T-helper 1 cell (primary cell): ENCODE results near the gene COLEC12.

Experiments used
- DNase-seq, 5 donors: peaks; one replicate each; pipeline ENCODE4 v3.0.0-alpha.2; 2012 to 2020

The COLEC12 gene

GRCh38 chr18:434410-434809, 66.1 kb downstream of the COLEC12 start:
- no peak for DNase-seq

- DNase-seq = no peak
Measured at GRCh38 chr18:433960-434359, 66.5 kb downstream of the COLEC12 start.

DNA sequence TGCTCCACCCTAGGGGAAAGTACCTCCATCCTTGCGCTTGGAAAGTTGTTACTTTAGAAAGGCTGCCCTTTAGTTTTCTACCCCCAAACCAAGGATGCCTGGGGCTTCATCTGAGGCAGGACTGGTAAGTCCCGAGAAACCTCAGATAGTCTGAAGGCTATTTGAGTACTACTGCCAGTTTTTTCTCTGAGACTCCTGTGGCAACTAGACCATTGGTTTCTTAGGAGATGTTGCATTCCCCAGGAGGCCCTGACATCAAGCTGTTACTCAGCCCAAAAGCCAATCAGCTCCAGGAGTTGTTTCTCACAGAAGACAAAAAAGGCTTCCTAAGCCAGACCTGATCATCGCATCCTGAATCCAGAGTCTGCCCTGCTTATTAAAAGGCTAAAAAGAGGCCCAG, 67.2 kb downstream of the COLEC12 start:
- DNase-seq = no peak

GRCh38 chr18:432791-433190, 67.7 kb downstream of the COLEC12 start:
- no peak for DNase-seq

GRCh38 chr18:429030-429429, 71.5 kb downstream of the COLEC12 start:
- no peak for DNase-seq

DNA sequence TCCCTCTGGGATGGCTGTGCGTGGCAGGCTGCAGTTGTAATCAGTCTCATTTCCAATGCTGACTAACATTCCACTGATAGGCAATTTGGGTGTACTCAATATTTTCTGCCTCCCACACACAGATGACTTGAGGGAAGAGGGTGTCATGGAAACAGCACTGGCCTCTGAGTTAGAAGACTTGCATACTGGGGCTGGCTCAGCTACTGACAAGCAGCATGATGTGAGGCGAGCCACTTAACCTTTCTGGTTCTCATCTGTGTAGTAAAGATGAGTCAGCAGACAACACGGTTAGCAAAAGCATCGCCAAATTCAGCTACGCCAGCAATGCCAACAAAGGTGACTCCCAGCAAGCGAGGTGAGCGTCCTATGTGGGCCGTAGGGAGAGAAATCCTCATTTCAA, 73.5 kb downstream of the COLEC12 start:
- DNase-seq = no peak

GRCh38 chr18:425106-425745, 75.3 kb downstream of the COLEC12 start:
- no peak for DNase-seq

DNA sequence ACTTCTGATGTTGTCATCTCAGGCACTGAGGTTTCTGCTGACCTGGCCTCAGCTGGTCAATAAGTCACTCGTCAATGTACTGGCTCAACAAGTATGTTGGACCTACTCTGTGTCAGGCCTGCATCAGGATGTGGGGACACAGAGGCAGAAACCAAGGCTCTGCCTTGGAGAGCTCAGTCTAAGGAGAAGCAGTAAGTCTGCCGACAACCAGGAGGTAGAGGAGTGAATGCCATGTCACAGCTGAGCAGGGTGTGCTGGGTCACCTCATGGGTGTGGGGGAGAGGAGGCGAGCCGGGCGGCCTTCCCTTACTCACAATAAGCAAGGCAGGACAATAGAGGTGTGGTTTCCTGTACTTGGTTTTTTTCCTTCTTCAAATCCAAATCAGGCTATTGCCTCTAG, 75.8 kb downstream of the COLEC12 start:
- no peak for DNase-seq

- no peak for DNase-seq
Measured at GRCh38 chr18:424071-424661, 76.3 kb downstream of the COLEC12 start.

DNA sequence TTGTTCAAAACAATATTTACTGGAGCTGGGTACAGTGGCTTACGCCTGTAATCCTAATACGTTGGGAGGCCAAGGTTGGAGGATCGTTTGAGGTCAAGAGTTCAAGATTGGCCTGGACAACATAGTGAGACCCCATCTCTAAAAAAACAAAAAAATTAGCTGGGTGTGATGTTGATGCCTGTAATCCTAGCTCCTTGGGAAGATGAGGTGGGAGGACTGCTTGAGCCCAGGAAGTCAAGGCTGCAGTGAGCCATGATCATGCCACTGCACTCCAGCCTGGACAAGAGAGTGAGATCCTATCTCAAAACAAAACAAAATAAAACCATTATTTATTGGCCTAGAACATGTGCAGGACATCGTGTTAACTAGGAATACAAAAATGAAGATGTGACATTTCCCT, 77.5 kb downstream of the COLEC12 start:
- DNase-seq = no peak

GRCh38 chr18:421247-422155, 79.0 kb downstream of the COLEC12 start:
- DNase-seq = no peak

DNA sequence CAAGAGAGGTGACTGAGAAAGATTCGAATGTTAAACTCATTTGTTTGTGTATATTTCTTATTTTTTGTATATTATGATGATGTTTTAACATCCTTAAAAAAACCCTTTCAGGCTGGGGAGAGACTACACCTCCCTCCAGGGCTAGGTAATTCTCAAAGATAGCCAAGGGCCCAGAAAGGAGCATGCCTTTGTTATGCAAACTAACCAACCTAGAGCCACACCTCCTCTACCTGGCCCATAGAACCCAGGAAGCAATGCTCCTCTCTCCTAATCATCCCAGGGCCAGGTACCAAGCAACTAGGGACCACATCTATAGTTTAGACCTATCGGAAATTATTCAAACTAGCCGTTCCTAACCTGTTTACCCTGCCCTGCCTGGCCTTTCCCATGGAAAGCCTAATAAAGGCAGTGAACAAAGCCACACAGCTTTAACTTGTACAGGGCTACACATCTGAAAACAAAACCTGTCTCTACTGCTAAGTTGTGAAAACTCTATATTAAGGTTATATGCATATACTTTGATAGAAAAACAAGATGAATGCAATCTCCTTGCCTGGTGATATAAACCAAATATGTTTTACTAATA, 79.7 kb downstream of the COLEC12 start:
- no peak for DNase-seq

DNA sequence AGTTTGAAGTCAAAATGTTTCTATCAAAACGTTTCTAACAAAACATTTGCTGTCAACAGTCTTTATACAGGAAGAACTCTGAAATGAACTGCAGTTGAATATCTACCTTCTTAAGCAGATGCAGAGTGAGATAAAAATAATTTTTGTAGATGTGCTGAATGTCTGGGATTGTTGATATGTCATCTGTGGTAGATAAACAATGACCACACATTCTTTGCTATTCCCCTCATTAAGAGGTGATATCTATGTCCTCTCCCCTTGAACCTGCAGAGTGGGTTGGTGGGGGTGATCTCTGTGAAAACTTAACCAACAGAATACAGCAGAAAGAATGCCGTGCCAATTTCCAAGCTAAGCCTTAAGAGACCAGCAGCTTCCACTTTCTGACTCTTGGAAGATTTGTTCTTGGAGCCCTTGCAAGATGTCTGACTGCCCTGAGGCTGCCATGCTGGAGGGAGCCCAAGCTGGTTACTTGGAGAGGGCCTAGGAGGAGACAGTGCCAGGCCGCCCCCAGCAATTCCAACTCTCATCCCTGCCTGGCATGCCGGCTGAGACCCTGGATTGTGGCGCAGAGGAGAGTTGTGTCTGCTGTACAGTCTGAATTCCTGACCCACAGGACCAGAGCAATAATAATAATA, 80.8 kb downstream of the COLEC12 start:
- DNase-seq = no peak

GRCh38 chr18:417495-417894, 83.0 kb downstream of the COLEC12 start:
- no peak for DNase-seq

DNA sequence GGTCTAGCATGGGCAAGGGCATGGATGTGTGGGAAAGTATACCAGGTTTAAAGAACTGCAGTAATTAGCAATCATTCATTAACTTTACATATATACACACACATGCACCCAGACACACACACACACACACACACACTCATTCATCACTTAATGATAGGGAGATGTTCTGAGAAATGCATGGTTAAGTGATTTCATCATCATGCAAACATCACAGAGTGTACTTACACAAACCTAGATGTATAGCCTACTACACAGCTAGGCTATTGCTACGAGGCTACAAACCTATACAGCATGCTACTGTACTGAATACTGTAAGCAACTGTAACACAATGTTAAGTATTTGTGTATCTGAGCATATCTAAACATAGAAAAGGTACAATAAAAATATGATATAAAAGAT, 83.6 kb downstream of the COLEC12 start:
- no peak for DNase-seq

DNA sequence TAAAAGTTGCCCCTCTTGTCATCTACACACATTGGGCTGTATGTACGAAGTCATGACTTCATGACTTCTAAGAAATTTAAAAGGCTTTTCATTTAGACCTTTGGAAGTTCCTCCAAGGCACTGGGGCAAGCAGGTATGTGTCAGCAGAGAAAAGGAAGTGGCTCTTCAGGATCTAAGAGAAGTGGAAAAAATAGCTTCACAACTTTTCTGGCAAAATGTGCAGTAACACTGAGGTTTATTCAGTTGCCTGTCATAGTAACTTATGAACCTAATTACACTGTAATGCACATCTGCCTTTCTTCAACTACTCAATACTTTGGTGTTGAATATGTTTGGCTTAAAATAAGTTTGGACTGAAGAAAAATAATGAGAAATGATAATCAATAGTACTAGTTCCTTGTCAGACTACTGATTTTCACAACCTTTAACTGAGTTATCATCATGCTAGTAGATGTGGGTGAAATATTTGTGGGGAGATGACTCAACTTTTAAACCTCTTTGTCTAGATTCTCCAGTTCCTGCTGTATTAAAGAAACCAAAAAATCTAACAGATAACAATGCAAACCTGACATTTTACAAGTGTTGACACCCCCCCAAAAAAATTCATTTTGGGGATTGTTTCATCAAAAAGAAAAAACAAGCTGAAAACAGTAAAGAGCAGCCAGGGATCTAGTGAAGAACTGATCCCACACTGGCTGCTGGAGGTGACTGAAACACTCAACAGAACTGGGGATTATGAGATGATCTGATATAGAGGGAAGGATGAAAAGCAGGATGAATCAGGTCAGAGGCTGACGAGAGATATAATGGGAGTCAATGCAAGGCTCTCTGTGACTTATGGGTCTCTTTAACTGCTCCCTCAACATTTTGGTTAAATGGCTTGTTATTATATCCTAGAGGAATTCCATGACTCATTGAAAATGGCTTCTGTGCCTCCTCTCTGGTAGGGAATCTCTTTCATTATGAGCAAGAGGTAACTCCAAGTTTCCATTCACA, 84.6 kb downstream of the COLEC12 start:
- DNase-seq = no peak

DNA sequence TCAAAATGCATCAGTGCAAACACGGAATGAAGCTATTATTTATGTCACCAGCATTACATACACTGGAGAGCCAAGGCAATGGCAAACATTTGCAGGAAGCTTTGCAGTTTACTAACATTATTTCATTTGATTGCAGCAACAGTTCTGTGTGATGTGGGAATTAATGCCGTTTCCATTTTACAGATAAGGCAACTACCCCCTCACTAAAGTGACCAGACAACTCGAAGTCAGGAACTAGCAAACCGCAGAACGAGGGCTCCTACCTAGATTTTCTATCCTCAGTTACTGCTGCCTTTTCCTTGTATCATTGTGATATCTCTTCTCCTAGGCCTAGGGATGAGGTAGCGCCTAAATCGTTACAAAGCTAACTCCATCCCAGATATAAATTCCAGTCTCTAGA, 85.5 kb downstream of the COLEC12 start:
- DNase-seq = no peak

GRCh38 chr18:413233-413632, 87.3 kb downstream of the COLEC12 start:
- DNase-seq = no peak

- no peak for DNase-seq
Measured at GRCh38 chr18:410047-410455, 90.5 kb downstream of the COLEC12 start.

- DNase-seq = no peak
Measured at GRCh38 chr18:408367-408766, 92.1 kb downstream of the COLEC12 start.

DNA sequence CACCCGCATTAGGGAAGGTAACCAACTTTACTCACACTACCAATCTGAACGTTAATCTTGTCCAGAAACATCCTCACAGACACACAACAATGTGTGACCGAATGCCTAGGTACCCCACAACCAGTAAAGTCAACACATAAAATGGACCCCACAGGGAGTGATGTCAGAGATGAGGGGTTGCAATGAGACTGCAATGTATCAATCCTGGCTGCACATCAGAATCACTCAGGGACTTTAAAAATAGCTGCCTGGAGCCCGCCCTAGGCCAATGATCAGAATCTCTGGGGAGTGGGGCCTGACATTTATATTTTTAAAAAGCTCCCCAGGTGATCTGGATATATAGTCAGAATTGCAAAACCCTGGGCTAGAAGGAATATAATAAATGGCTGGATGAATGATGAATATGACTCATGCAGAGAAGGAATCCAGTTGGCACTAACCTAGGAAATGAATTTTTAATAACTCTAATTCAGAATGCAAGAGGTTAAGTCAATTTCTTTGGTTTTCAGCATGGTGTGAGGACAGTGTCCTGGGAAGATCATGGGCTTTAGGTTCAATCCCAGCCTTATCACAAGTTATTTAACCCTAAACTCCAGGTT, 92.8 kb downstream of the COLEC12 start:
- DNase-seq = no peak
